ENCODE results near the gene KANSL1.
"Not testable (repeated sequence)": the region's sequence is repeated elsewhere in the genome, so short reads cannot be mapped to it uniquely, and the experiment has no call there.

The KANSL1 gene

GRCh38 chr17:46193626-46194392 lies 580 bp upstream of the KANSL1 start:
- DNase-seq (ENCODE audit: low read depth) = peak; percentile 97

GRCh38 chr17:46192439-46193150 lies 634 bp downstream of the KANSL1 start:
- peak; percentile 59 for DNase-seq (ENCODE audit: low read depth)

GRCh38 chr17:46192189-46192438 lies 1.1 kb downstream of the KANSL1 start:
- no peak for DNase-seq (ENCODE audit: low read depth)

GRCh38 chr17:46191322-46192188 lies 1.7 kb downstream of the KANSL1 start:
- peak; percentile 5 for DNase-seq (ENCODE audit: low read depth)

GRCh38 chr17:46190763-46191162 lies 2.5 kb downstream of the KANSL1 start:
- no peak for DNase-seq (ENCODE audit: low read depth)

GRCh38 chr17:46186827-46187235 lies 6.4 kb downstream of the KANSL1 start:
- not testable (repeated sequence) for DNase-seq (ENCODE audit: low read depth)

- no peak for DNase-seq (ENCODE audit: low read depth)
These were observed 8.5 kb downstream of the KANSL1 start for GRCh38 chr17:46184696-46185095.

GRCh38 chr17:46183383-46183782 lies 9.8 kb downstream of the KANSL1 start:
- not testable (repeated sequence) for DNase-seq (ENCODE audit: low read depth)

- DNase-seq (ENCODE audit: low read depth) = no peak
These were observed 10.3 kb downstream of the KANSL1 start for GRCh38 chr17:46182961-46183360.

GRCh38 chr17:46181940-46182339 lies 11.3 kb downstream of the KANSL1 start:
- DNase-seq (ENCODE audit: low read depth) = no peak

- not testable (repeated sequence) for DNase-seq (ENCODE audit: low read depth)
These were observed 11.9 kb downstream of the KANSL1 start for GRCh38 chr17:46181316-46181715.

GRCh38 chr17:46180892-46181274 lies 12.3 kb downstream of the KANSL1 start:
- DNase-seq (ENCODE audit: low read depth) = no peak

- DNase-seq (ENCODE audit: low read depth) = not testable (repeated sequence)
These were observed 12.9 kb downstream of the KANSL1 start for GRCh38 chr17:46180185-46180891.

- no peak for DNase-seq (ENCODE audit: low read depth)
These were observed 13.7 kb downstream of the KANSL1 start for GRCh38 chr17:46179375-46179999.

- DNase-seq (ENCODE audit: low read depth) = peak; percentile 12
These were observed 14.5 kb downstream of the KANSL1 start for GRCh38 chr17:46178550-46179214.

GRCh38 chr17:46176975-46177374 lies 16.3 kb downstream of the KANSL1 start:
- DNase-seq (ENCODE audit: low read depth) = no peak

- DNase-seq (ENCODE audit: low read depth) = peak; percentile 14
These were observed 17.3 kb downstream of the KANSL1 start for GRCh38 chr17:46175891-46176290.

GRCh38 chr17:46173153-46173552 lies 20.1 kb downstream of the KANSL1 start:
- no peak for DNase-seq (ENCODE audit: low read depth)

- DNase-seq (ENCODE audit: low read depth) = no peak
These were observed 21.3 kb downstream of the KANSL1 start for GRCh38 chr17:46171939-46172338.

GRCh38 chr17:46170639-46171429 lies 22.4 kb downstream of the KANSL1 start:
- no peak for DNase-seq (ENCODE audit: low read depth)

Data from fibroblast of gingiva (primary cell).